K562 (cell line): ENCODE results near the gene RASGRP1. TPM values are rescaled to one million over a fixed set of nuclear protein-coding genes. Genes with fewer than 3 reads are reported as not detected.

Source experiments
- HNRNPH1 ChIP-seq: fragments of 200-400 bp; formaldehyde crosslinking; optimal IDR thresholded peaks from 2 replicates; pipeline ENCODE3; 2017; ENCODE audit warnings: low read depth, mild to moderate bottlenecking, low read length, moderate library complexity
- NFXL1 ChIP-seq: fragments of 450-650 bp; formaldehyde crosslinking; IDR thresholded peaks from 2 replicates; pipeline ENCODE4 v1.4.0; 2021; ENCODE audit warnings: mild to moderate bottlenecking
- SIN3B ChIP-seq: fragments of 450-650 bp; IDR thresholded peaks from 2 replicates; pipeline ENCODE4 v1.6.1; 2017; ENCODE audit warnings: low read depth, mild to moderate bottlenecking, moderate library complexity
- TRIM28 ChIP-seq: fragments of 450-650 bp; IDR thresholded peaks from 2 replicates; pipeline ENCODE4 v1.6.1; 2017
- ZBTB40 ChIP-seq, 2 experiments: fragments of 450-650 bp in 1 of 2; sonication (generic) in 1 of 2; formaldehyde crosslinking in 1 of 2; IDR thresholded peaks; 2 replicates each; pipeline versions ENCODE4 v1.7.1 to v1.9.0; 2016 to 2022; ENCODE audit warnings: inconsistent platforms in 1 of 2, mild to moderate bottlenecking in 1 of 2, missing genetic modification reagents in 1 of 2
- ZNF121 ChIP-seq: sonication (generic); formaldehyde crosslinking; conservative IDR thresholded peaks from 2 replicates; pipeline ENCODE4 v1.8.0; 2022; ENCODE audit warnings: missing genetic modification reagents
- ZNF133 ChIP-seq: fragments of 250-450 bp; sonication (Bioruptor Pico); IDR thresholded peaks from 2 replicates; pipeline ENCODE4 v1.4.0; 2020; ENCODE audit warnings: mild to moderate bottlenecking
- ZNF431 ChIP-seq: sonication (generic); formaldehyde crosslinking; IDR thresholded peaks from 2 replicates; pipeline ENCODE4 v1.8.0; 2022; ENCODE audit warnings: mild to moderate bottlenecking, missing genetic modification reagents
- polyA plus RNA-seq, 8 experiments: library from polyadenylated mRNA; depleted of rRNA in 4 of 8; stranded (reverse) in 5 of 8; unstranded in 3 of 8; fragments of >200 nt; fragmentation: Nextera tagmentation in 2 of 8; fragmentation: Illumina TruSeq in 1 of 8; extraction: Ambion mirVana in 2 of 8; extraction: Trizol in 1 of 8; gene quantifications; 2 replicates each; pipeline versions ENCODE4 v1.2.1 to v1.2.3, GENCODE V29; 2011 to 2014; ENCODE audit warnings: inconsistent platforms in 1 of 8, missing spikeins in 1 of 8
- total RNA-seq, 7 experiments: library from RNA; depleted of rRNA in 6 of 7; stranded (reverse); fragments of >200 nt in 6 of 7; fragmentation: Illumina TruSeq in 2 of 7; extraction: Trizol in 2 of 7; gene quantifications; 2 replicates each; pipeline versions ENCODE4 v1.2.1 to v1.2.3, GENCODE V29; 2011 to 2021; ENCODE audit warnings: low replicate concordance in 1 of 7
- TF ChIP-seq, protein P1 (sequence below): sonication (generic); formaldehyde crosslinking; IDR thresholded peaks from 2 replicates; pipeline ENCODE4 v1.8.0; 2023; ENCODE audit warnings: mild to moderate bottlenecking, missing genetic modification reagents

The RASGRP1 gene
- total and polyA plus RNA-seq, 9 of the 15 experiments (the other 6 are each of a cell fraction or from before 2014, with no cell fraction given), result 0.14 to 0.72 (median 0.31) TPM

DNA sequence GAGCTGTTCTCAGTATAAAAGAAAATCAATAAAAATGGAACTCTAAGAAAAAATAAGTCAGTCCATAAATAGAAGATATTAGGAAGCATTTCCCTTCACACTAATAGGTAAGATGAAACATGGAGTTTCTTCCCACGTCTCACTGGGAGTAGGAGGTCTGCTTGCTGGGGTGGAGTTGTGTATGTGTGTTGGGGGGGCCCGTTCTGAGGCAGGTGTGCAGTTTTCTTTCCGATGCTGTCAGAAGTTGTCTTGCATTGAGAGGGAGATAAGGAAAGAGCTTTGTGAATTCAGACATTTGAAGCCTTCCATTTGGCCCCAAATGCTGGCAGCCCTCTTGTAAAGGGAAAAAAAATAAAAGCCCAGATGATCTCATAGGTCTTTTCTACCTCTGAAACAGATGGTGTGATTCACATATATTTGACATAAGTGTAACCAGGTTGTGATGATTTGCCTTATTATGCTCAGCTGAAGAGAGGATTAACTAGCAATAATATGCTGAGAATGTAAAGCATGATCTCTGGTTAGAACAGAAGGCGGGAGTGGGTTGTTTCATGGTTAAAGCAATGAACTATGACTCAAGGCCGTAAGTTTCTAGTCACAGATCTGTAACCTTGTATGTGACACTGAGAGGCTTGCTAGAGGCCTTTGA, 8.8 kb downstream of the RASGRP1 start (continued):
- no peak for TF ChIP-seq ZBTB40 (IDR thresholded peaks at IDR 0.05)
- TF ChIP-seq ZBTB40 (CRISPR knock-in tag; IDR thresholded peaks at IDR 0.05), result no peak
- TF ChIP-seq ZNF133 (CRISPR knock-in tag), result no peak
- TF ChIP-seq ZNF121 (CRISPR knock-in tag), result no peak
- TF ChIP-seq, protein P1, sequence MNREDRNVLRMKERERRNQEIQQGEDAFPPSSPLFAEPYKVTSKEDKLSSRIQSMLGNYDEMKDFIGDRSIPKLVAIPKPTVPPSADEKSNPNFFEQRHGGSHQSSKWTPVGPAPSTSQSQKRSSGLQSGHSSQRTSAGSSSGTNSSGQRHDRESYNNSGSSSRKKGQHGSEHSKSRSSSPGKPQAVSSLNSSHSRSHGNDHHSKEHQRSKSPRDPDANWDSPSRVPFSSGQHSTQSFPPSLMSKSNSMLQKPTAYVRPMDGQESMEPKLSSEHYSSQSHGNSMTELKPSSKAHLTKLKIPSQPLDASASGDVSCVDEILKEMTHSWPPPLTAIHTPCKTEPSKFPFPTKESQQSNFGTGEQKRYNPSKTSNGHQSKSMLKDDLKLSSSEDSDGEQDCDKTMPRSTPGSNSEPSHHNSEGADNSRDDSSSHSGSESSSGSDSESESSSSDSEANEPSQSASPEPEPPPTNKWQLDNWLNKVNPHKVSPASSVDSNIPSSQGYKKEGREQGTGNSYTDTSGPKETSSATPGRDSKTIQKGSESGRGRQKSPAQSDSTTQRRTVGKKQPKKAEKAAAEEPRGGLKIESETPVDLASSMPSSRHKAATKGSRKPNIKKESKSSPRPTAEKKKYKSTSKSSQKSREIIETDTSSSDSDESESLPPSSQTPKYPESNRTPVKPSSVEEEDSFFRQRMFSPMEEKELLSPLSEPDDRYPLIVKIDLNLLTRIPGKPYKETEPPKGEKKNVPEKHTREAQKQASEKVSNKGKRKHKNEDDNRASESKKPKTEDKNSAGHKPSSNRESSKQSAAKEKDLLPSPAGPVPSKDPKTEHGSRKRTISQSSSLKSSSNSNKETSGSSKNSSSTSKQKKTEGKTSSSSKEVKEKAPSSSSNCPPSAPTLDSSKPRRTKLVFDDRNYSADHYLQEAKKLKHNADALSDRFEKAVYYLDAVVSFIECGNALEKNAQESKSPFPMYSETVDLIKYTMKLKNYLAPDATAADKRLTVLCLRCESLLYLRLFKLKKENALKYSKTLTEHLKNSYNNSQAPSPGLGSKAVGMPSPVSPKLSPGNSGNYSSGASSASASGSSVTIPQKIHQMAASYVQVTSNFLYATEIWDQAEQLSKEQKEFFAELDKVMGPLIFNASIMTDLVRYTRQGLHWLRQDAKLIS, result no peak
- TF ChIP-seq HNRNPH1, result no peak
- no peak for TF ChIP-seq NFXL1 (CRISPR knock-in tag)
- TF ChIP-seq TRIM28, result no peak
- no peak for TF ChIP-seq ZNF431
- no peak for TF ChIP-seq SIN3B
- TF ChIP-seq, all 486 proteins: peak for 0
